HEK293 (cell line): ENCODE data around the gene TYRP1.

ENCODE experiments used
- CTCF ChIA-PET: fragments of 350-600 bp; formaldehyde crosslinking; extraction: SDS; loops from one replicate; lab custom pipeline; 2021; ENCODE audit warnings: antibody characterized with exemption; lab: Yijun Ruan, JAX
- POLR2A ChIA-PET: fragments of 300-600 bp; formaldehyde crosslinking; extraction: SDS; loops from one replicate; lab custom pipeline; 2020; ENCODE audit warnings: antibody characterized with exemption, inconsistent platforms; lab: Yijun Ruan, JAX
- H3K27ac ChIP-seq: fragments of 200-500 bp; sonication (Bioruptor generic); 2 replicates; pipeline ENCODE4 v1.5.1; 2014; ENCODE audit warnings: low read depth, low read length, control low read depth, inconsistent platforms; ENCODE audit errors: extremely low read depth
- H3K36me3 ChIP-seq, 2 experiments: fragments of 200-500 bp in 1 of 2; sonication (Bioruptor generic) in 1 of 2; 1 replicate in 1 of 2; 2 replicates in 1 of 2; pipeline ENCODE4 v1.5.1; 2014 to 2017; ENCODE audit warnings: inconsistent platforms in 2 of 2, low read length in 2 of 2; ENCODE audit not compliant: control insufficient read depth in 2 of 2, insufficient read depth in 1 of 2
- H3K4me1 ChIP-seq: fragments of 200-500 bp; sonication (Bioruptor generic); 2 replicates; pipeline ENCODE4 v1.5.1; 2014; ENCODE audit warnings: mild to moderate bottlenecking, low read length, inconsistent platforms; ENCODE audit not compliant: control insufficient read depth, insufficient read depth
- H3K4me3 ChIP-seq: 2 replicates; pipeline ENCODE4 v1.5.1; 2011; ENCODE audit warnings: low read depth, mild to moderate bottlenecking, control low read depth, low read length, moderate library complexity
- H3K9me3 ChIP-seq: fragments of 200-500 bp; sonication (Bioruptor generic); 2 replicates; pipeline ENCODE4 v1.5.1; 2014; ENCODE audit warnings: low read depth, low read length, inconsistent platforms; ENCODE audit not compliant: control insufficient read depth, insufficient read depth
- HOXA7 ChIP-seq: sonication (generic); formaldehyde crosslinking; IDR thresholded peaks from 2 replicates; pipeline ENCODE4 v1.8.1; 2022; ENCODE audit warnings: missing genetic modification reagents, borderline replicate concordance
- HOXC10 ChIP-seq: sonication (generic); formaldehyde crosslinking; IDR thresholded peaks from 2 replicates; pipeline ENCODE4 v1.8.1; 2023; ENCODE audit warnings: mild to moderate bottlenecking, missing genetic modification reagents
- IKZF3 ChIP-seq: fragments of 450-650 bp; IDR thresholded peaks from 2 replicates; pipeline ENCODE4 v1.5.0; 2018; ENCODE audit warnings: missing biosample characterization, mild to moderate bottlenecking, missing genetic modification characterization, moderate library complexity
- OVOL3 ChIP-seq: fragments of 450-650 bp; formaldehyde crosslinking; IDR thresholded peaks from 2 replicates; pipeline ENCODE4 v1.5.1; 2016; ENCODE audit warnings: missing biosample characterization, missing genetic modification characterization
- SP7 ChIP-seq: fragments of 450-650 bp; formaldehyde crosslinking; IDR thresholded peaks from 2 replicates; pipeline ENCODE4 v1.5.1; 2016; ENCODE audit warnings: missing biosample characterization, missing genetic modification characterization
- ZEB2 ChIP-seq: fragments of 450-650 bp; formaldehyde crosslinking; IDR thresholded peaks from 2 replicates; pipeline ENCODE4 v1.5.1; 2016; ENCODE audit warnings: missing biosample characterization, missing genetic modification characterization
- ZFP3 ChIP-seq: fragments of 450-650 bp; formaldehyde crosslinking; IDR thresholded peaks from 2 replicates; pipeline ENCODE4 v1.5.1; 2016; ENCODE audit warnings: low read depth, missing biosample characterization, missing genetic modification characterization
- ZNF335 ChIP-seq: fragments of 450-650 bp; formaldehyde crosslinking; conservative IDR thresholded peaks from 2 replicates; pipeline ENCODE4 v1.5.1; 2016; ENCODE audit warnings: missing biosample characterization, missing genetic modification characterization
- ZNF341 ChIP-seq: fragments of 450-650 bp; formaldehyde crosslinking; IDR thresholded peaks from 2 replicates; pipeline ENCODE4; 2016; ENCODE audit warnings: low read depth, missing biosample characterization, missing genetic modification characterization
- ZNF366 ChIP-seq: fragments of 450-650 bp; formaldehyde crosslinking; conservative IDR thresholded peaks from 2 replicates; pipeline ENCODE4 v1.5.1; 2016; ENCODE audit warnings: missing biosample characterization, missing genetic modification characterization
- ZNF555 ChIP-seq: fragments of 450-650 bp; formaldehyde crosslinking; conservative IDR thresholded peaks from 2 replicates; pipeline ENCODE4 v1.5.1; 2017; ENCODE audit warnings: missing biosample characterization, mild to moderate bottlenecking, missing genetic modification characterization, inconsistent platforms
- ZNF654 ChIP-seq: fragments of 450-650 bp; formaldehyde crosslinking; IDR thresholded peaks from 2 replicates; pipeline ENCODE4 v1.5.1; 2016; ENCODE audit warnings: low read depth, missing biosample characterization, missing genetic modification characterization
- ZNF660 ChIP-seq: fragments of 450-650 bp; IDR thresholded peaks from 2 replicates; pipeline ENCODE4 v1.5.1; 2018; ENCODE audit warnings: missing biosample characterization, mild to moderate bottlenecking, missing genetic modification characterization
- ZNF664 ChIP-seq: fragments of 450-650 bp; formaldehyde crosslinking; IDR thresholded peaks from 2 replicates; pipeline ENCODE4 v1.5.1; 2016; ENCODE audit warnings: missing biosample characterization, missing genetic modification characterization
- ZSCAN30 ChIP-seq: fragments of 450-650 bp; IDR thresholded peaks from 2 replicates; pipeline ENCODE4 v1.5.1; 2018; ENCODE audit warnings: missing biosample characterization, mild to moderate bottlenecking, missing genetic modification characterization, moderate library complexity
- TF ChIP-seq, protein P1 (sequence below): fragments of 450-650 bp; formaldehyde crosslinking; IDR thresholded peaks from 2 replicates; pipeline ENCODE4 v1.5.1; 2016; ENCODE audit warnings: missing biosample characterization, missing genetic modification characterization
- TF ChIP-seq, protein P2 (sequence below): fragments of 450-650 bp; formaldehyde crosslinking; IDR thresholded peaks from 2 replicates; pipeline ENCODE4 v1.5.1; 2016; ENCODE audit warnings: missing biosample characterization, missing genetic modification characterization
- TF ChIP-seq, protein P3 (sequence below): fragments of 450-650 bp; formaldehyde crosslinking; IDR thresholded peaks from 2 replicates; pipeline ENCODE4 v1.5.1; 2016; ENCODE audit warnings: missing biosample characterization, missing genetic modification characterization
- TF ChIP-seq, protein P4 (sequence below): fragments of 450-650 bp; formaldehyde crosslinking; IDR thresholded peaks from 2 replicates; pipeline ENCODE4 v1.5.1; 2016; ENCODE audit warnings: missing biosample characterization, missing genetic modification characterization

The TYRP1 gene

DNA sequence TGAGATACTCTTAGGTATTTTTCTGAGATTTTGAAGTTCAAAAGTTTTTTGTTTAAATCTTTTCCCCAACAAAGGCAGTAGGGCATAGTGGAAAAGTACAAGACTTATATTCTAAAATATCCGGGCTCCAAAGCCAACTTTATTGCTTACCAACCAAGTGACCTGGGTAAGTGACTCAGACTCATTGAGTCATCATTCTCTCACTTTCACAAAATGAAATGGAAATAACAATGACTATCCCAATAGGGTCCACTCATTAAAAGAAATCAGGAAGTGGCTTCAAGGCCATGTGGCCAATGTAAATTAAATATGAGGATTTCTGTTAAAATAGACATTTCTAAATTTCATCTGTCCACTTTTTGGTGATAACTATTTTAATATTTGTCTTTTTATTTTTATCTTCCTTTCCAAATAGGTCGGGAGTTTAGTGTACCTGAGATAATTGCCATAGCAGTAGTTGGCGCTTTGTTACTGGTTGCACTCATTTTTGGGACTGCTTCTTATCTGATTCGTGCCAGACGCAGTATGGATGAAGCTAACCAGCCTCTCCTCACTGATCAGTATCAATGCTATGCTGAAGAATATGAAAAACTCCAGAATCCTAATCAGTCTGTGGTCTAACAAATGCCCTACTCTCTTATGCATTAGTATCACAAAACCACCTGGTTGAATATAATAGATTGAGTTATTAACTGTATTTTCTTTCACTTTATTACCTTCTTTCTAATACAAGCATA is 15.5 kb downstream of the TYRP1 start (continued):
- TF ChIP-seq ZNF341 (no peak), ZNF660 (0 out of 2 replicates have a peak, but pooled peaks have one; percentile 56), IKZF3 (tag by site-specific recombination) (no peak), ZNF366 (tag by site-specific recombination) (peak; percentile 33; the same call in 1 of the 2 replicates), ZNF555 (tag by site-specific recombination) (no peak), ZNF335 (0 out of 2 replicates have a peak, but pooled peaks have one; percentile 34), OVOL3 (tag by site-specific recombination) (no peak)

DNA sequence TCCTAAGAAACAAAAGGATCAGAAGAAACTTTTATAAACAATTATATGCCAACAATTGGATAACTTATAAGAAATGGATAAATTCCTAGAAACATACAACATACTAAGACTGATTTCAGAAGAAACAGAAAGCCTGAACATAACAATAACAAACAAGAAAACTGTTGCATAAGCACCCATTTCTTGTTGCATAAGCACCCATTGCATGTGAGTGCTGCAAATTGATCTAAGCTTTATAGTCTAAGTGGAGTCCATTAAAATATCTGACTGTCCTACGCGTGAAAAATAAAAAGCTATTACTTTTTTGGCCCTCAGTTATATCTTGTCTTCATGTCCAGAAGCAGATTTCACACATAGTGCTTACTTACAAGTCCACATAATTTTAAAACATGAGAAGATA is 19.3 kb downstream of the TYRP1 start:
- CTCF ChIA-PET = interaction anchor here (0.7 to 1.5 kb wide), 2 partner anchors 376 to 1062 kb away, joined by 3 to 8 read pairs; no protein-coding TSS in a partner anchor
- no peak overlapping the region for H3K4me3 ChIP-seq

DNA sequence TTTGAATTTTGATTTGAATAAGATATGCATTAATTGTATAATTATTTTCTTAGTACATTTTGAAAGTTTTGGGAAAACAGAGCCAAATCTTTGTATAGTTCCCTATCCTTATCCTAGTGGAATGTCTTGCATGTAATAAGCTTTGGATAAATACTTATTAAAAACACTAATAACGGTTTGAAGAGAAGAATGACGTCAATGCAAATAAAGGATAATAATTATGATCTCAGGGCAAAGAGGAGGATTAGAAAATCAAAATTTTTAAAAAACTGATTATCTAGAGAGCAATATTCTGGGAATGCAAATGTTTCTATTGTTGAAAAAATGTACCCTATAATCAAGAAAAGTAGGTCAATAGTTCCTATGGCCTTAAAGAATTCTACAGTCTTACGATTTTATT is 22.1 kb downstream of the TYRP1 start:
- no peak overlapping the region for H3K27ac ChIP-seq
- no peak overlapping the region for H3K4me3 ChIP-seq
- CTCF ChIA-PET = interaction anchor here (0.5 to 1.7 kb wide), 4 partner anchors 17 to 359 kb away, joined by 3 to 6 read pairs (median 3); no protein-coding TSS in a partner anchor
- POLR2A ChIA-PET = no interaction called here
- TF ChIP-seq SP7 (tag by site-specific recombination) (no peak), ZNF664 (tag by site-specific recombination) (no peak), ZEB2 (no peak), ZFP3 (tag by site-specific recombination) (no peak), ZNF654 (tag by site-specific recombination) (no peak), HOXA7 (CRISPR knock-in tag) (no peak), ZNF341 (no peak), HOXC10 (no peak)
- TF ChIP-seq, protein P1, sequence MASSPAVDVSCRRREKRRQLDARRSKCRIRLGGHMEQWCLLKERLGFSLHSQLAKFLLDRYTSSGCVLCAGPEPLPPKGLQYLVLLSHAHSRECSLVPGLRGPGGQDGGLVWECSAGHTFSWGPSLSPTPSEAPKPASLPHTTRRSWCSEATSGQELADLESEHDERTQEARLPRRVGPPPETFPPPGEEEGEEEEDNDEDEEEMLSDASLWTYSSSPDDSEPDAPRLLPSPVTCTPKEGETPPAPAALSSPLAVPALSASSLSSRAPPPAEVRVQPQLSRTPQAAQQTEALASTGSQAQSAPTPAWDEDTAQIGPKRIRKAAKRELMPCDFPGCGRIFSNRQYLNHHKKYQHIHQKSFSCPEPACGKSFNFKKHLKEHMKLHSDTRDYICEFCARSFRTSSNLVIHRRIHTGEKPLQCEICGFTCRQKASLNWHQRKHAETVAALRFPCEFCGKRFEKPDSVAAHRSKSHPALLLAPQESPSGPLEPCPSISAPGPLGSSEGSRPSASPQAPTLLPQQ (tag by site-specific recombination) = no peak
- TF ChIP-seq, protein P2, sequence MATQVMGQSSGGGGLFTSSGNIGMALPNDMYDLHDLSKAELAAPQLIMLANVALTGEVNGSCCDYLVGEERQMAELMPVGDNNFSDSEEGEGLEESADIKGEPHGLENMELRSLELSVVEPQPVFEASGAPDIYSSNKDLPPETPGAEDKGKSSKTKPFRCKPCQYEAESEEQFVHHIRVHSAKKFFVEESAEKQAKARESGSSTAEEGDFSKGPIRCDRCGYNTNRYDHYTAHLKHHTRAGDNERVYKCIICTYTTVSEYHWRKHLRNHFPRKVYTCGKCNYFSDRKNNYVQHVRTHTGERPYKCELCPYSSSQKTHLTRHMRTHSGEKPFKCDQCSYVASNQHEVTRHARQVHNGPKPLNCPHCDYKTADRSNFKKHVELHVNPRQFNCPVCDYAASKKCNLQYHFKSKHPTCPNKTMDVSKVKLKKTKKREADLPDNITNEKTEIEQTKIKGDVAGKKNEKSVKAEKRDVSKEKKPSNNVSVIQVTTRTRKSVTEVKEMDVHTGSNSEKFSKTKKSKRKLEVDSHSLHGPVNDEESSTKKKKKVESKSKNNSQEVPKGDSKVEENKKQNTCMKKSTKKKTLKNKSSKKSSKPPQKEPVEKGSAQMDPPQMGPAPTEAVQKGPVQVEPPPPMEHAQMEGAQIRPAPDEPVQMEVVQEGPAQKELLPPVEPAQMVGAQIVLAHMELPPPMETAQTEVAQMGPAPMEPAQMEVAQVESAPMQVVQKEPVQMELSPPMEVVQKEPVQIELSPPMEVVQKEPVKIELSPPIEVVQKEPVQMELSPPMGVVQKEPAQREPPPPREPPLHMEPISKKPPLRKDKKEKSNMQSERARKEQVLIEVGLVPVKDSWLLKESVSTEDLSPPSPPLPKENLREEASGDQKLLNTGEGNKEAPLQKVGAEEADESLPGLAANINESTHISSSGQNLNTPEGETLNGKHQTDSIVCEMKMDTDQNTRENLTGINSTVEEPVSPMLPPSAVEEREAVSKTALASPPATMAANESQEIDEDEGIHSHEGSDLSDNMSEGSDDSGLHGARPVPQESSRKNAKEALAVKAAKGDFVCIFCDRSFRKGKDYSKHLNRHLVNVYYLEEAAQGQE (tag by site-specific recombination) = no peak
- TF ChIP-seq, protein P3, sequence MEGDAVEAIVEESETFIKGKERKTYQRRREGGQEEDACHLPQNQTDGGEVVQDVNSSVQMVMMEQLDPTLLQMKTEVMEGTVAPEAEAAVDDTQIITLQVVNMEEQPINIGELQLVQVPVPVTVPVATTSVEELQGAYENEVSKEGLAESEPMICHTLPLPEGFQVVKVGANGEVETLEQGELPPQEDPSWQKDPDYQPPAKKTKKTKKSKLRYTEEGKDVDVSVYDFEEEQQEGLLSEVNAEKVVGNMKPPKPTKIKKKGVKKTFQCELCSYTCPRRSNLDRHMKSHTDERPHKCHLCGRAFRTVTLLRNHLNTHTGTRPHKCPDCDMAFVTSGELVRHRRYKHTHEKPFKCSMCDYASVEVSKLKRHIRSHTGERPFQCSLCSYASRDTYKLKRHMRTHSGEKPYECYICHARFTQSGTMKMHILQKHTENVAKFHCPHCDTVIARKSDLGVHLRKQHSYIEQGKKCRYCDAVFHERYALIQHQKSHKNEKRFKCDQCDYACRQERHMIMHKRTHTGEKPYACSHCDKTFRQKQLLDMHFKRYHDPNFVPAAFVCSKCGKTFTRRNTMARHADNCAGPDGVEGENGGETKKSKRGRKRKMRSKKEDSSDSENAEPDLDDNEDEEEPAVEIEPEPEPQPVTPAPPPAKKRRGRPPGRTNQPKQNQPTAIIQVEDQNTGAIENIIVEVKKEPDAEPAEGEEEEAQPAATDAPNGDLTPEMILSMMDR (tag by site-specific recombination) = no peak
- TF ChIP-seq, protein P4, sequence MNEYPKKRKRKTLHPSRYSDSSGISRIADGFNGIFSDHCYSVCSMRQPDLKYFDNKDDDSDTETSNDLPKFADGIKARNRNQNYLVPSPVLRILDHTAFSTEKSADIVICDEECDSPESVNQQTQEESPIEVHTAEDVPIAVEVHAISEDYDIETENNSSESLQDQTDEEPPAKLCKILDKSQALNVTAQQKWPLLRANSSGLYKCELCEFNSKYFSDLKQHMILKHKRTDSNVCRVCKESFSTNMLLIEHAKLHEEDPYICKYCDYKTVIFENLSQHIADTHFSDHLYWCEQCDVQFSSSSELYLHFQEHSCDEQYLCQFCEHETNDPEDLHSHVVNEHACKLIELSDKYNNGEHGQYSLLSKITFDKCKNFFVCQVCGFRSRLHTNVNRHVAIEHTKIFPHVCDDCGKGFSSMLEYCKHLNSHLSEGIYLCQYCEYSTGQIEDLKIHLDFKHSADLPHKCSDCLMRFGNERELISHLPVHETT = no peak
- no peaks in the 10 kb centered on the region for H3K9me3 ChIP-seq
- no peaks in the 10 kb centered on the region for H3K36me3 ChIP-seq
- H3K4me1 ChIP-seq = no peaks in the 10 kb centered on the region

More for the DNA sequence above, 19.3 kb downstream of the TYRP1 start:
- no peak overlapping the region for H3K27ac ChIP-seq
- TF ChIP-seq ZSCAN30 = no peak
- POLR2A ChIA-PET = no interaction called here
- no peaks in the 10 kb centered on the region for H3K9me3 ChIP-seq
- H3K4me1 ChIP-seq = no peaks in the 10 kb centered on the region
- no peaks in the 10 kb centered on the region for H3K36me3 ChIP-seq
